HepG2 (cell line): ENCODE data around the gene PCSK2. TPM values are rescaled to one million over a fixed set of nuclear protein-coding genes. Genes with fewer than 3 reads are reported as not detected.

Experiments used
- ARID3A ChIP-seq: IDR thresholded peaks from 2 replicates; pipeline ENCODE4 v1.6.1; 2012; ENCODE audit warnings: low read depth, low read length, improper control_type of control experiment
- ARNT2 ChIP-seq: sonication (generic); formaldehyde crosslinking; IDR thresholded peaks from 2 replicates; pipeline ENCODE4 v1.8.0; 2022; ENCODE audit warnings: mild to moderate bottlenecking, low read depth, missing genetic modification reagents, moderate library complexity
- CBFB ChIP-seq: sonication (generic); formaldehyde crosslinking; IDR thresholded peaks from 2 replicates; pipeline ENCODE4 v1.4.0; 2020; ENCODE audit warnings: missing genetic modification reagents
- DDIT3 ChIP-seq: sonication (generic); formaldehyde crosslinking; IDR thresholded peaks from 2 replicates; pipeline ENCODE4 v1.4.0; 2020; ENCODE audit warnings: mild to moderate bottlenecking, missing genetic modification reagents
- GRHL1 ChIP-seq: sonication (generic); formaldehyde crosslinking; conservative IDR thresholded peaks from 2 replicates; pipeline ENCODE4 v1.8.0; 2022; ENCODE audit warnings: missing genetic modification reagents
- KDM1A ChIP-seq: IDR thresholded peaks from 2 replicates; pipeline ENCODE4 v1.6.1; 2016; ENCODE audit warnings: missing compliant biosample characterization
- POGK ChIP-seq: sonication (generic); formaldehyde crosslinking; conservative IDR thresholded peaks from 2 replicates; pipeline ENCODE4 v1.8.0; 2022; ENCODE audit warnings: mild to moderate bottlenecking, moderate library complexity, missing genetic modification reagents
- PRDM10 ChIP-seq: sonication (generic); formaldehyde crosslinking; IDR thresholded peaks from 2 replicates; pipeline ENCODE4 v1.4.0; 2020; ENCODE audit warnings: low read depth, missing genetic modification reagents
- YEATS4 ChIP-seq: sonication (generic); formaldehyde crosslinking; IDR thresholded peaks from 2 replicates; pipeline ENCODE4 v1.4.0; 2020; ENCODE audit warnings: missing genetic modification reagents, borderline replicate concordance
- ZBTB33 ChIP-seq: sonication (generic); formaldehyde crosslinking; IDR thresholded peaks from 2 replicates; pipeline ENCODE4 v1.4.0; 2020; ENCODE audit warnings: missing genetic modification reagents
- ZFP37 ChIP-seq: sonication (generic); formaldehyde crosslinking; IDR thresholded peaks from 2 replicates; pipeline ENCODE4 v1.4.0; 2020; ENCODE audit warnings: missing genetic modification reagents, borderline replicate concordance
- ZNF335 ChIP-seq: sonication (generic); formaldehyde crosslinking; IDR thresholded peaks from 2 replicates; pipeline ENCODE4 v1.4.0; 2020; ENCODE audit warnings: missing genetic modification reagents
- ZNF446 ChIP-seq: sonication (generic); formaldehyde crosslinking; IDR thresholded peaks from 2 replicates; pipeline ENCODE4 v1.5.0; 2020; ENCODE audit warnings: mild to moderate bottlenecking, missing genetic modification reagents
- ZNF672 ChIP-seq: sonication (generic); formaldehyde crosslinking; IDR thresholded peaks from 2 replicates; pipeline ENCODE4 v1.8.1; 2022; ENCODE audit warnings: missing genetic modification reagents
- ZNF850 ChIP-seq: sonication (generic); formaldehyde crosslinking; conservative IDR thresholded peaks from 2 replicates; pipeline ENCODE4 v1.9.0; 2021; ENCODE audit warnings: mild to moderate bottlenecking, missing genetic modification reagents
- polyA plus RNA-seq, 8 experiments: library from polyadenylated mRNA; depleted of rRNA in 3 of 8; stranded (reverse) in 7 of 8; unstranded in 1 of 8; fragments of >200 nt; fragmentation: Illumina TruSeq in 4 of 8; extraction: Trizol in 4 of 8; gene quantifications; 2 replicates each; pipeline versions ENCODE4 v1.2.1 to v1.2.3, GENCODE V29; 2011 to 2016; ENCODE audit warnings: low read depth in 4 of 8, missing spikeins in 1 of 8, mixed read lengths in 1 of 8; ENCODE audit not compliant: insufficient read depth in 1 of 8
- total RNA-seq, 5 experiments: library from RNA; depleted of rRNA; stranded (reverse); fragments of >200 nt; fragmentation: Illumina TruSeq; extraction: Trizol; gene quantifications; 2 replicates each; pipeline ENCODE4 v1.2.3, GENCODE V29; 2016; ENCODE audit warnings: low read depth in 1 of 5

Gene PCSK2
- total and polyA plus RNA-seq, 2 of the 13 experiments (the other 11 are each of a cell fraction or from before 2014, with no cell fraction given) = not detected

- TF ChIP-seq PRDM10 = no peak
- no peak for TF ChIP-seq KDM1A (CRISPR knock-in tag)
- peak; percentile 36; the same call in 1 of the 2 replicates for TF ChIP-seq ARNT2 (CRISPR knock-in tag)
- TF ChIP-seq GRHL1 = no peak
- TF ChIP-seq ZBTB33 (CRISPR knock-in tag) = 0 out of 2 replicates have a peak, but pooled peaks have one; percentile 9
- no peak for TF ChIP-seq ZNF672 (CRISPR knock-in tag)
- no peak for TF ChIP-seq ZNF446 (CRISPR knock-in tag)
- no peak for TF ChIP-seq ZNF850 (CRISPR knock-in tag)
- no peak for TF ChIP-seq ZFP37 (CRISPR knock-in tag)
- TF ChIP-seq ARID3A = peak; percentile 44; the same call in 1 of the 2 replicates
- TF ChIP-seq CBFB (CRISPR knock-in tag) = no peak
- TF ChIP-seq ZNF335 = no peak
- TF ChIP-seq YEATS4 = no peak; the same call in 1 of the 2 replicates
- TF ChIP-seq POGK (CRISPR knock-in tag) = 0 out of 2 replicates have a peak, but pooled peaks have one; percentile 45
- TF ChIP-seq DDIT3 (CRISPR knock-in tag) = no peak
These were observed 278.2 kb downstream of the PCSK2 start (continued) for GRCh38 chr20:17504898-17505635.
